SK-N-MC (cell line): Measurements from ENCODE around the gene HENMT1.

Experiments used
- DNase-seq: peaks from one replicate; pipeline ENCODE4 v3.0.0-alpha.2; 2011; ENCODE audit warnings: low read depth, low spot score
- H3K27ac ChIP-seq: fragments of 200-600 bp; sonication (generic); 2 replicates; pipeline ENCODE4 v1.5.1; 2016; ENCODE audit warnings: mixed run types
- H3K36me3 ChIP-seq: fragments of 200-600 bp; sonication (generic); 2 replicates; pipeline ENCODE4 v1.6.1; 2017; ENCODE audit warnings: antibody characterized with exemption, low read length, mixed read lengths; ENCODE audit not compliant: insufficient read depth
- H3K4me3 ChIP-seq: fragments of 200-600 bp; sonication (generic); 2 replicates; pipeline ENCODE4 v1.5.1; 2016
- H3K9ac ChIP-seq: fragments of 200-600 bp; sonication (generic); 2 replicates; pipeline ENCODE4 v1.8.0; 2017; ENCODE audit warnings: mixed run types, mixed read lengths; ENCODE audit not compliant: insufficient read length
- H3K9me3 ChIP-seq: fragments of 200-600 bp; sonication (generic); 2 replicates; pipeline ENCODE4 v1.6.1; 2017; ENCODE audit warnings: low read depth, mild to moderate bottlenecking, antibody characterized with exemption, low read length, moderate library complexity, mixed read lengths
- EZH2 ChIP-seq: fragments of 200-600 bp; sonication (generic); IDR thresholded peaks from one replicate; pipeline ENCODE4 v1.6.1; 2017; ENCODE audit warnings: antibody characterized with exemption
- FOXP2 ChIP-seq: optimal IDR thresholded peaks from 2 replicates; pipeline ENCODE3; 2011; ENCODE audit warnings: mild to moderate bottlenecking, moderate library complexity; ENCODE audit not compliant: insufficient read depth; ENCODE audit errors: extremely low read length, control extremely low read depth
- POLR2AphosphoS5 ChIP-seq: IDR thresholded peaks from 2 replicates; pipeline ENCODE4 v1.6.1; 2012; ENCODE audit warnings: mild to moderate bottlenecking, low read depth, low read length, borderline replicate concordance

HENMT1 gene

GRCh38 chr1:108624069-108624468 is 36.8 kb downstream of the HENMT1 start:
- no peak overlapping the region for H3K4me3 ChIP-seq
- DNase-seq = no peak
- no peak overlapping the region for H3K9ac ChIP-seq
- TF ChIP-seq POLR2AphosphoS5 (no peak), EZH2 (no peak), FOXP2 (no peak)
- H3K27ac ChIP-seq = no peak overlapping the region
- H3K9me3 ChIP-seq = no peaks in the 10 kb centered on the region
- no peaks in the 10 kb centered on the region for H3K36me3 ChIP-seq

DNA sequence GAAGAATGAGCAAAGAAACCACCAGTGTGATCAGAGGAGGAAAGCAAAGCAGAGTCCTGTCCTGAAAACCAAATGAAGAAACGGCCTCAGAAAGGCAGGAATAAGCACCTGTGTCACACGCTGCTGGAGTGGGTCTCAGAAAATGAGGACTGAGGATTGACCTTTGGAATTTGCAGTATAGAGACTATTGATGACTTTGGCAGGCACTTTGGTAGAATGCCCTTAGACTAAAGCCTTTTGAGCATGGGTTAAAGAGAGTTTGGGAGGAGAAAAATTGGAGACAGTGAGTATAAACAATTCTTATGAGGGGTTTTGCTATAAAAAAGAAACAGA is 43.2 kb downstream of the HENMT1 start:
- no peak overlapping the region for H3K9ac ChIP-seq
- no peak for DNase-seq
- H3K27ac ChIP-seq = no peak overlapping the region
- H3K4me3 ChIP-seq = no peak overlapping the region
- no peaks in the 10 kb centered on the region for H3K36me3 ChIP-seq
- TF ChIP-seq EZH2 (no peak), FOXP2 (no peak), POLR2AphosphoS5 (no peak)
- no peaks in the 10 kb centered on the region for H3K9me3 ChIP-seq

GRCh38 chr1:108617008-108617723 is 43.7 kb downstream of the HENMT1 start:
- H3K4me3 ChIP-seq = no peak overlapping the region
- H3K9me3 ChIP-seq = no peaks in the 10 kb centered on the region
- H3K36me3 ChIP-seq = no peaks in the 10 kb centered on the region
- no peak for DNase-seq
- no peak for TF ChIP-seq EZH2
- no peak overlapping the region for H3K9ac ChIP-seq
- H3K27ac ChIP-seq = no peak overlapping the region

DNA sequence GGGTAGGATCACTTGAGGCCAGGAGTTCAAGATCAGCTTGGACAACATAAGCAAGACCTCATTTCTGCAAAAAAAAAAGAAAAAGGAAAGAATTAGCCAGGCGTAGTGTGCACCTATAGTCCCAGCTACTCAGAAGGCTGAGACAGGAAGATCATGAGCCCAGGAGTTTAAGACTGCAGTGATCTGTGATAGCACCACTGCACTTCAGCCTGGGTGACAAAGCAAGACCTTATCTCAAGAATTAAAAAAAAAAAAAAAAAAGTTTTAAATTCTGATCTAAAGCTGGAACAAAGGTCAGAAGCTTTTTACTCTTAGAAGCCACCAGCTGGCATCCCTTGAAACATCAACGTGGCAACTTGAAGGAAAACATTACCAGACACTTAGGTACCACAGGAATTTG is 45.3 kb downstream of the HENMT1 start:
- H3K9me3 ChIP-seq = no peaks in the 10 kb centered on the region
- TF ChIP-seq POLR2AphosphoS5 (no peak), EZH2 (no peak), FOXP2 (no peak)
- no peaks in the 10 kb centered on the region for H3K36me3 ChIP-seq
- no peak for DNase-seq
- H3K9ac ChIP-seq = no peak overlapping the region
- H3K4me3 ChIP-seq = no peak overlapping the region
- no peak overlapping the region for H3K27ac ChIP-seq

DNA sequence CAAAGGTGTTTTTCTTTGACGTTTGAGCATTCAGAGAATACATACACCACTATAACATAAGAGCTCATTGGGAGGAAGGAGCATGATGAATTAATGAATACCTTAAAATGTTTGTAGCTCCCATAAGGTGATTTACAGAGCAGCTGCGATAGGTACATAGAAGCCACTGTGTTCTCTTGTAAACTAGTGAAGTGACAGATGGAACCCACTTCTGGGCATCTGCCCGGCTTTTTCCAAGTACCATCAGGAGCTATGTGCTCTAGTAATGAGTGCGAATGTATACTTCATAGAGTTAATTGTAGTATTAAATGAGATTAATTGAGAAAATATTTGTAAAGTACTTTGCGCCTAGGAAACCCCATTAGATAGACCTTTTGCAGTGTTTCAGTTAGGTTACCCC is 48.4 kb downstream of the HENMT1 start:
- H3K9ac ChIP-seq = no peak overlapping the region
- H3K4me3 ChIP-seq = no peak overlapping the region
- TF ChIP-seq EZH2 (no peak), POLR2AphosphoS5 (no peak)
- no peak for DNase-seq
- no peak overlapping the region for H3K27ac ChIP-seq
- H3K9me3 ChIP-seq = no peaks in the 10 kb centered on the region
- H3K36me3 ChIP-seq = no peaks in the 10 kb centered on the region

DNA sequence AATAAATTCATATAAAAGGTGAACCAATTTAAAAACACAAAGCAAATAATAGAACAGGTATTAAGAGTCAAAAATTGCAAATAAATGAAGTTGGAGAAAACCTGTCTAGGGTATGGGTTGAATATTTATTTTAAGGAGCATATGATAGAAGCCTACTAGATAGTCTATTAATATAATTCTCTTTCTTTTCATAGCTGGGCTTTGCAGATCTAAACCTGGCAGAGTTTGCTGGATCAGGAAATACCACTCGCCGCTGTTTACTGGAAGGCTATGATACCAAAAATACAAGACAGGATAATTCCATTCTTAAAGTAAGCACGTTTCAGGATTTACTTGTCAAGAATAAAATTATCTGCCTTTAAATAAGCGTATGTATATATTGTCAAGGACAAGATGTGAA is 48.9 kb downstream of the HENMT1 start:
- Histone ChIP-seq H3K9ac (no peak overlapping the region), H3K9me3 (no peaks in the 10 kb centered on the region), H3K4me3 (no peak overlapping the region), H3K27ac (no peak overlapping the region), H3K36me3 (no peaks in the 10 kb centered on the region)
- DNase-seq = no peak
- TF ChIP-seq FOXP2 = no peak
- TF ChIP-seq EZH2 = no peak
- TF ChIP-seq POLR2AphosphoS5 = no peak

GRCh38 chr1:108610073-108610472 is 50.8 kb downstream of the HENMT1 start:
- Histone ChIP-seq H3K9me3 (no peaks in the 10 kb centered on the region), H3K9ac (no peak overlapping the region), H3K27ac (no peak overlapping the region), H3K4me3 (no peak overlapping the region), H3K36me3 (no peaks in the 10 kb centered on the region)
- TF ChIP-seq EZH2 (no peak), FOXP2 (no peak), POLR2AphosphoS5 (no peak)
- DNase-seq = no peak

GRCh38 chr1:108609483-108610049 is 51.3 kb downstream of the HENMT1 start:
- H3K36me3 ChIP-seq = no peaks in the 10 kb centered on the region
- DNase-seq = no peak
- H3K9me3 ChIP-seq = no peaks in the 10 kb centered on the region
- TF ChIP-seq POLR2AphosphoS5 = no peak
- TF ChIP-seq FOXP2 = no peak
- TF ChIP-seq EZH2 = no peak
- no peak overlapping the region for H3K4me3 ChIP-seq
- no peak overlapping the region for H3K9ac ChIP-seq
- no peak overlapping the region for H3K27ac ChIP-seq

GRCh38 chr1:108606478-108606877 is 54.4 kb downstream of the HENMT1 start:
- no peak for DNase-seq
- TF ChIP-seq POLR2AphosphoS5 (no peak), EZH2 (no peak), FOXP2 (no peak)
- Histone ChIP-seq H3K4me3 (no peak overlapping the region), H3K9ac (no peak overlapping the region), H3K9me3 (no peaks in the 10 kb centered on the region), H3K27ac (no peak overlapping the region), H3K36me3 (no peaks in the 10 kb centered on the region)

- Histone ChIP-seq H3K27ac (no peak overlapping the region), H3K9me3 (no peaks in the 10 kb centered on the region), H3K36me3 (no peaks in the 10 kb centered on the region), H3K4me3 (no peak overlapping the region), H3K9ac (no peak overlapping the region)
- DNase-seq = no peak
- TF ChIP-seq POLR2AphosphoS5 (no peak), FOXP2 (no peak), EZH2 (no peak)
Observed at GRCh38 chr1:108605633-108606032, 55.3 kb downstream of the HENMT1 start.
